Measurements from ENCODE around the gene PMIS2. TPM values are rescaled to one million over a fixed set of nuclear protein-coding genes. Genes with fewer than 3 reads are reported as not detected.

Gene PMIS2
- polyA plus RNA-seq, 3 donors: not detected

DNA sequence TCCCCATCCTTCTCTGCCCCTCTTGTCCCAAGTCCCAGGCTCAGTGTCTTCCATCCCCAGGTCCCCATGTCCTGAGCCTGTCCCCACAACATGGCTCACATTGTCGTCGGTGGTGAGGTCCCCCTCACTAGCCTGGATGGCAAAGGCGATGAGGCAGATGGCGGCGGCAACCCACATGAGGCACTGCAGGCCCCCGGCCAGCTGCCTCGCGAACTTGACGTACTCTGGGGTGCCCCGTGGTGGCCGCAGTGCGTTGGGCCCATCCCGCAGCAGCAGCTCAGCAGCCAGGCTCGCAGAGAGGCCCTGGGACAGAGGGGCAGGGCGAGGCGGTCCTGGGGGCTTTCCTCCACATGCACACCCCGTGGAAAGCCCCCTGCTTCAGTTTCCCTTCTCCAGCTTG lies 23.6 kb upstream of the PMIS2 start:
- Histone ChIP-seq H3K27ac (ENCODE audit: low read depth in 1 of 2, low read length in 2 of 2) (no peak overlapping the region), H3K9me3 (replicated peaks in 1 of 2; ENCODE audit: control insufficient read depth in 1 of 2, insufficient read depth in 1 of 2, low read length in 2 of 2) (peaks cover 0 to 5% of the 10 kb centered on the region in 2 donors), H3K79me2 (ENCODE audit: insufficient read depth, low read length) (no peaks in the 10 kb centered on the region), H3K36me3 (replicated peaks in 1 of 2; ENCODE audit: control insufficient read depth in 1 of 2, insufficient read depth in 2 of 2, low read length in 2 of 2) (no peaks in the 10 kb centered on the region), H2AFZ (ENCODE audit: insufficient read depth, low read depth, low read length, poor library complexity, severe bottlenecking) (no peak overlapping the region), H4K20me1 (ENCODE audit: insufficient read depth, low read length) (no peaks in the 10 kb centered on the region), H3K4me3 (replicated peaks in 1 of 3; ENCODE audit: low read depth in 2 of 3, low read length in 3 of 3) (no peak overlapping the region), H3K4me2 (replicated peaks; ENCODE audit: extremely low read depth, low read length, poor library complexity, severe bottlenecking) (no peak overlapping the region), H3K9ac (ENCODE audit: insufficient read depth, low read length, poor library complexity, severe bottlenecking) (no peak overlapping the region), H3K4me1 (ENCODE audit: control insufficient read depth in 1 of 2, insufficient read depth in 2 of 2, low read length in 2 of 2) (peaks cover 10 to 13% of the 10 kb centered on the region in 2 donors), H3K27me3 (ENCODE audit: control insufficient read depth in 2 of 2, insufficient read depth in 2 of 2, low read length in 2 of 2) (peaks cover 0 to 19% of the 10 kb centered on the region in 2 donors)
- H3K27me3 Mint-ChIP-seq (ENCODE audit: low read depth in 3 of 3): peaks cover 28 to 46% (median 32%) of the 10 kb centered on the region in 3 donors
- no peak for DNase-seq
- TF ChIP-seq, protein P1, sequence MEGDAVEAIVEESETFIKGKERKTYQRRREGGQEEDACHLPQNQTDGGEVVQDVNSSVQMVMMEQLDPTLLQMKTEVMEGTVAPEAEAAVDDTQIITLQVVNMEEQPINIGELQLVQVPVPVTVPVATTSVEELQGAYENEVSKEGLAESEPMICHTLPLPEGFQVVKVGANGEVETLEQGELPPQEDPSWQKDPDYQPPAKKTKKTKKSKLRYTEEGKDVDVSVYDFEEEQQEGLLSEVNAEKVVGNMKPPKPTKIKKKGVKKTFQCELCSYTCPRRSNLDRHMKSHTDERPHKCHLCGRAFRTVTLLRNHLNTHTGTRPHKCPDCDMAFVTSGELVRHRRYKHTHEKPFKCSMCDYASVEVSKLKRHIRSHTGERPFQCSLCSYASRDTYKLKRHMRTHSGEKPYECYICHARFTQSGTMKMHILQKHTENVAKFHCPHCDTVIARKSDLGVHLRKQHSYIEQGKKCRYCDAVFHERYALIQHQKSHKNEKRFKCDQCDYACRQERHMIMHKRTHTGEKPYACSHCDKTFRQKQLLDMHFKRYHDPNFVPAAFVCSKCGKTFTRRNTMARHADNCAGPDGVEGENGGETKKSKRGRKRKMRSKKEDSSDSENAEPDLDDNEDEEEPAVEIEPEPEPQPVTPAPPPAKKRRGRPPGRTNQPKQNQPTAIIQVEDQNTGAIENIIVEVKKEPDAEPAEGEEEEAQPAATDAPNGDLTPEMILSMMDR (IDR thresholded peaks at IDR 0.05): no peak
- H3K9me3 Mint-ChIP-seq: peaks cover 0 to 9% (median 2%) of the 10 kb centered on the region in 7 donors
- H3K27ac Mint-ChIP-seq: no peak overlapping the region
- 62% methylated on average over 17 of the region's 17 CpGs for WGBS (ENCODE audit: insufficient coverage)
- intact Hi-C loops (cut with micrococcal nuclease): no loop called here
- no peaks in the 10 kb centered on the region for H3K36me3 Mint-ChIP-seq
- peaks cover 7% of the 10 kb centered on the region for H3K4me1 Mint-ChIP-seq
- H3K4me3 Mint-ChIP-seq: no peak overlapping the region

DNA sequence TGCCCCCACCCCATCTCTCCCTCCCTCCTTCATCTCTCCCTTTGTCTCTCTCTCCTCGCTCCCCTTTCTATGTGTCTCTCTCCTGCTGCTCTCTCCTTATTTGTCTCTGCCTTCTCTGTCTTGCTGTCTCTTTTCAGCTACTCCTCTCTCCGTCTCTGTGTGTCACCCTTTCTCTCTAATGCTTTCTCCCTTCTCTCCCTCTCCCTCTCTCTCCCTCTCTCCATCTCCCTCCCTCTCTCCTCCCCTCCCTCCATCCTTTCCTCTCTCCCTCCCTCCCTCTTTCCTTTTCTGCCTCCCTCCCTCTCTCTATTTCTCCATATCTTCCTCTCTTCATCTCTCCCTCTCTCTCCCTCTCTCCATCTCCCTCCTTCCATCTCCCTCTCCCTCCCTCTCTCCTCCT lies 23.2 kb upstream of the PMIS2 start:
- Histone ChIP-seq H4K20me1 (ENCODE audit: insufficient read depth, low read length) (no peaks in the 10 kb centered on the region), H2AFZ (ENCODE audit: insufficient read depth, low read depth, low read length, poor library complexity, severe bottlenecking) (no peak overlapping the region), H3K9ac (ENCODE audit: insufficient read depth, low read length, poor library complexity, severe bottlenecking) (no peak overlapping the region), H3K36me3 (replicated peaks in 1 of 2; ENCODE audit: control insufficient read depth in 1 of 2, insufficient read depth in 2 of 2, low read length in 2 of 2) (no peaks in the 10 kb centered on the region), H3K4me1 (ENCODE audit: control insufficient read depth in 1 of 2, insufficient read depth in 2 of 2, low read length in 2 of 2) (peaks cover 8 to 9% of the 10 kb centered on the region in 2 donors), H3K4me2 (replicated peaks; ENCODE audit: extremely low read depth, low read length, poor library complexity, severe bottlenecking) (no peak overlapping the region), H3K9me3 (replicated peaks in 1 of 2; ENCODE audit: control insufficient read depth in 1 of 2, insufficient read depth in 1 of 2, low read length in 2 of 2) (peaks cover 0 to 5% of the 10 kb centered on the region in 2 donors), H3K27me3 (ENCODE audit: control insufficient read depth in 2 of 2, insufficient read depth in 2 of 2, low read length in 2 of 2) (peaks cover 0 to 15% of the 10 kb centered on the region in 2 donors), H3K4me3 (replicated peaks in 1 of 3; ENCODE audit: low read depth in 2 of 3, low read length in 3 of 3) (no peak overlapping the region), H3K79me2 (ENCODE audit: insufficient read depth, low read length) (no peaks in the 10 kb centered on the region), H3K27ac (ENCODE audit: low read depth in 1 of 2, low read length in 2 of 2) (no peak overlapping the region)
- 90% methylated on average over 2 of the region's 2 CpGs for WGBS (ENCODE audit: insufficient coverage)
- no peaks in the 10 kb centered on the region for H3K36me3 Mint-ChIP-seq
- H3K27me3 Mint-ChIP-seq (ENCODE audit: low read depth in 3 of 3): peaks cover 23 to 42% (median 30%) of the 10 kb centered on the region in 3 donors
- DNase-seq: no peak
- H3K27ac Mint-ChIP-seq: no peak overlapping the region
- H3K4me1 Mint-ChIP-seq: peaks cover 6% of the 10 kb centered on the region
- intact Hi-C loops (cut with micrococcal nuclease): no loop called here
- TF ChIP-seq, protein P1 (IDR thresholded peaks at IDR 0.05): no peak
- H3K9me3 Mint-ChIP-seq: peaks cover 0 to 8% (median 1%) of the 10 kb centered on the region in 7 donors
- H3K4me3 Mint-ChIP-seq: peak overlapping the region in 1 of 2 donors; percentile 33

Data from CD14-positive monocyte (primary cell).